CD4-positive, CD25-positive, alpha-beta regulatory T cell (primary cell): ENCODE data around the gene CCDC69. TPM values are rescaled to one million over a fixed set of nuclear protein-coding genes. Genes with fewer than 3 reads are reported as not detected.

Experiments used
- ATAC-seq, 2 donors: fragments of 150-1000 bp; cut with Tn5 transposase; one replicate each; pipeline ENCODE4 v1.10.0; 2021; ENCODE audit warnings: low read depth in 2 of 2, moderate number of reproducible peaks in 2 of 2, moderate library complexity in 1 of 2
- DNase-seq, 3 donors: peaks; one replicate each; pipeline versions ENCODE4 v3.0.0 to v3.0.0-alpha.2; 2012 to 2022; ENCODE audit warnings: mixed read lengths in 1 of 3
- H3K27ac ChIP-seq: one replicate; pipeline ENCODE4 v1.7.0; 2013; ENCODE audit warnings: mild to moderate bottlenecking, low read length; ENCODE audit not compliant: insufficient read depth, poor library complexity, severe bottlenecking
- H3K27me3 ChIP-seq: one replicate; pipeline ENCODE4 v1.7.0; 2013; ENCODE audit warnings: low read length; ENCODE audit not compliant: control insufficient read depth, insufficient read depth
- H3K36me3 ChIP-seq: one replicate; pipeline ENCODE4 v1.7.0; 2013; ENCODE audit warnings: mild to moderate bottlenecking, low read length, moderate library complexity; ENCODE audit not compliant: control insufficient read depth, insufficient read depth
- H3K4me1 ChIP-seq: 2 replicates; pipeline ENCODE4 v1.7.0; 2013; ENCODE audit warnings: mild to moderate bottlenecking, low read length; ENCODE audit not compliant: insufficient read depth, control insufficient read depth, poor library complexity, severe bottlenecking
- H3K4me3 ChIP-seq: one replicate; pipeline ENCODE4 v1.7.0; 2013; ENCODE audit warnings: low read depth, mild to moderate bottlenecking, low read length, moderate library complexity
- H3K9me3 ChIP-seq, 2 experiments: 1 replicate in 1 of 2; 2 replicates in 1 of 2; pipeline ENCODE4 v1.7.0; 2013; ENCODE audit warnings: low read length in 2 of 2, mild to moderate bottlenecking in 1 of 2, moderate library complexity in 1 of 2; ENCODE audit not compliant: control insufficient read depth in 2 of 2
- H3K27ac Mint-ChIP-seq, 3 donors: one replicate each; pipeline ENCODE4 v1.8.0; 2020 to 2022; ENCODE audit warnings: mild to moderate bottlenecking in 3 of 3, mixed read lengths in 3 of 3, moderate library complexity in 2 of 3
- H3K27me3 Mint-ChIP-seq: one replicate; pipeline ENCODE4 v1.8.0; 2022; ENCODE audit warnings: mild to moderate bottlenecking, mixed read lengths
- H3K36me3 Mint-ChIP-seq: one replicate; pipeline ENCODE4 v1.8.0; 2020; ENCODE audit warnings: mixed read lengths
- H3K4me1 Mint-ChIP-seq, 4 donors: one replicate each; pipeline ENCODE4 v1.8.0; 2020 to 2022; ENCODE audit warnings: mixed read lengths in 4 of 4, mild to moderate bottlenecking in 1 of 4
- H3K4me3 Mint-ChIP-seq, 4 donors: one replicate each; pipeline ENCODE4 v1.8.0; 2020 to 2022; ENCODE audit warnings: mild to moderate bottlenecking in 4 of 4, mixed read lengths in 4 of 4, moderate library complexity in 3 of 4
- H3K9me3 Mint-ChIP-seq, 7 donors: one replicate each; pipeline ENCODE4 v1.8.0; 2020 to 2022; ENCODE audit warnings: mixed read lengths in 7 of 7, mild to moderate bottlenecking in 3 of 7, moderate library complexity in 2 of 7
- polyA plus RNA-seq, 4 donors: library from polyadenylated mRNA; unstranded; fragments of 300-500 nt; fragmentation: Illumina TruSeq; gene quantifications; one replicate each; pipeline ENCODE4 v1.2.3, GENCODE V29; 2021
- total RNA-seq: library from RNA; stranded (reverse); gene quantifications from one replicate; pipeline ENCODE4 v1.2.3, GENCODE V29; 2022

Gene CCDC69
- total and polyA plus RNA-seq, 5 donors from 2014 or later: 78.2 to 104 (median 88.2) TPM

DNA sequence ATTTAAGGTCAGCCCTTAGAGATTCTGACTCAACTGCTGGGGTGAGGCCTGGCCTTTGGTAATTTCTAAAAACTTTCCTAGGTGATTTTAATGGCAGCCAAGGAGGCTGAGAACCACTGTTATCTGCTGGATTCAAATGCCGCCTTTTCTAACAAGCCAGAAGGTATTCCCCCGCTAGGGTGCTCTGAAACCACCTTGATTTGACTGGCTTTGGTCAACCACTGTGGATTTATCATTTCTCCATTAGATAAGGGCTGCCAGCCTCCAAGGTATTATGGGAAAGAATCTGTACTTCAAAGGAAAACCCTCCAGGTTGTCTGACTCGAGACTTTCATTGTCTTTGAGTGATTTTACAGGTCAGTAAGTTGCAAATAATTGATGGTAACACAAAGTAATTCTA, 70.6 kb downstream of the CCDC69 start:
- peaks cover 95% of the 10 kb centered on the region for H3K4me1 ChIP-seq
- H3K27me3 Mint-ChIP-seq: no peaks in the 10 kb centered on the region
- H3K4me1 Mint-ChIP-seq: peaks cover 51 to 91% (median 73%) of the 10 kb centered on the region in 4 donors
- H3K27ac Mint-ChIP-seq: peak overlapping the region; percentile 97 to 99 (median 99)
- H3K4me3 Mint-ChIP-seq: peak overlapping the region; percentile 67 to 100 (median 85)
- H3K36me3 ChIP-seq: no peaks in the 10 kb centered on the region
- H3K27me3 ChIP-seq: no peaks in the 10 kb centered on the region
- H3K36me3 Mint-ChIP-seq: peaks cover 19% of the 10 kb centered on the region
- H3K9me3 ChIP-seq: no peaks in the 10 kb centered on the region
- H3K9me3 Mint-ChIP-seq: no peaks in the 10 kb centered on the region
- DNase-seq (no peak), ATAC-seq (no peak)
- H3K27ac ChIP-seq: peak overlapping the region; percentile 87
- peak overlapping the region; percentile 92 for H3K4me3 ChIP-seq

DNA sequence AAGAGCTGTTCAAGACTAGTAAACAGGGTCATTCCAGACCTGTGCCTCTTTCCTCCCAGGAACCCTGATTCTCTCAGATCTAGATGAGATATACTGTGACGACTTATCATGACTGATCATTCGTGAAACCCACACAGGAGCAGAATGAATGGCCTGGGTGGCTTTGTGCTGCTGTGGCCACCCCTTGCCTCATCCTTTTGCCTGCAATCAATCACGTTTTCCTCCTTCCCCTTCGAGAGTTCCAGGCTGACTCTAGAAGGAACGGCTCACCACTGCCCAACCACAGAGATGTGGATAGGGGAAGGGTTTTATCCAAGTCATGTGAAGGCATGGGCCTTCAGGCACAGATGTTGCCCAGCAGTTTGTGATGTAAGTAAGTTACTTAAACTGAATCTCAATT, 72.1 kb downstream of the CCDC69 start:
- DNase-seq (peak in 1 of 3 donors; percentile 41), ATAC-seq (no peak)
- Mint-ChIP-seq H3K36me3 (peaks cover 32% of the 10 kb centered on the region), H3K4me3 (peak overlapping the region; percentile 66 to 100 (median 80)), H3K27ac (peak overlapping the region; percentile 97 to 99 (median 99)), H3K4me1 (peaks cover 48 to 98% (median 81%) of the 10 kb centered on the region in 4 donors), H3K9me3 (no peaks in the 10 kb centered on the region), H3K27me3 (no peaks in the 10 kb centered on the region)
- Histone ChIP-seq H3K36me3 (peaks cover 10% of the 10 kb centered on the region), H3K27me3 (no peaks in the 10 kb centered on the region), H3K27ac (peak overlapping the region; percentile 87), H3K4me3 (peak overlapping the region; percentile 92), H3K4me1 (peaks cover 100% of the 10 kb centered on the region), H3K9me3 (no peaks in the 10 kb centered on the region)

DNA sequence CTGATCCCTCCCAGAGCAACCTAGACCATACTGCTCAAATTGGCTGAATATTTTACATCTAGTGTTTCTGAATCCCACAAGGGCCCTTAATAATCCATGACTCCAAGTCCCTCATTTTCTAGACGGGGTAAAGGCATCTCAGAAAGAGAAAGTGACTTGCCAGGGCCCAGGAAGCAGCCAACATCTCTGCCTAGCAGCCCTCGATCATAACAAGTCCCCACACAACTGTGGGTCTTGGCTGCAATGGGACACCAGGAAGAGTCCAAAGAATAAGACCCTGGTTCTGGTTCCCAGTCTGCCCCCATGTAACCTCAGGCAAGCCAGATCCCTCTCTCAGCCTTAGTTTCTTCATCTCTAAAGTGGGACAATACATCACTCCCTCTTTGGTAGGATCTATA, 72.6 kb downstream of the CCDC69 start:
- peak in 1 of 3 donors; percentile 51 for DNase-seq
- peak overlapping the region; percentile 97 to 99 (median 99) for H3K27ac Mint-ChIP-seq
- peaks cover 32% of the 10 kb centered on the region for H3K36me3 Mint-ChIP-seq
- ATAC-seq: no peak
- no peaks in the 10 kb centered on the region for H3K9me3 Mint-ChIP-seq
- H3K4me3 Mint-ChIP-seq: peak overlapping the region; percentile 66 to 100 (median 80)
- Histone ChIP-seq H3K27ac (peak overlapping the region; percentile 87), H3K27me3 (no peaks in the 10 kb centered on the region), H3K36me3 (peaks cover 15% of the 10 kb centered on the region), H3K4me3 (peak overlapping the region; percentile 92), H3K4me1 (peaks cover 100% of the 10 kb centered on the region), H3K9me3 (no peaks in the 10 kb centered on the region)
- H3K4me1 Mint-ChIP-seq: peaks cover 48 to 100% (median 85%) of the 10 kb centered on the region in 4 donors
- H3K27me3 Mint-ChIP-seq: no peaks in the 10 kb centered on the region

DNA sequence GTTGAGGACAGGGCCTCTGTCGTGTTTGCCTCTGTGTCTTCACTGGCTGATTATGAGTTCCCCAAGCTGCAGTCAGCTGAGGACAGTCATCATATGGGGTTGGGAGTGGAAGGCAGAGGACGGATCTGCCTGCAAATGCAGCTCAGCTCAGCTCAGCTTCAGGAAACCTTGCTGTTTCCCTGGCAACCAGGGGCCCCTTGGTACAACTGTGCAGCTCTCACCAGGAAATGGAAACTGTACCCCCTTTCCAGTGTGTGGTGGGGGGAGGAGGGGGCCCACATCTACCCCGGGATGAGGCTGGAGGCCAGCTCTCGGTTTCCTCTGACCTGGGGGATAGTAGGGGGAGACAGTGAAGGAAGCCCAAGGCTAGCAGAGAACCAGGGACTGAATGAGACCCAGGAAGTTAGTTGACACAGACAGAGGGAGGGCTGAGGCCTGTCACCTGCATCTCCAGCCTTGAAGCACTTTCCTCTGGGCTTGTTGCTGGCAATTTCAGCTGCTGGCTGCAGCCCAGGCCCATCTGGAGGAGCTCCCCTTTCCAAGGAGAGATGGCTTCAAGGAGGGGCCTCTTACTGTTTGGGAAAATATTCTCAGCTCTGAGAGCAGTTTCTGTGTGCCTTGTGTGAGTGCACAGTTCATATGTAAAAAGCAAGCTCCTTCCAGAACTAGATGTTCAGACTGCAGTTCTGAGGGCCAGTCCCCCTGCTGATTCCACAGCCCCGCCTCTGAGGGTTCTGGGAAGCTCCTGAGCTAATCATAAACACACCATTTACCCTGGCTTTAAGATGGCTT, 73.2 kb downstream of the CCDC69 start:
- H3K4me3 Mint-ChIP-seq: peak overlapping the region; percentile 66 to 100 (median 80)
- no peaks in the 10 kb centered on the region for H3K9me3 ChIP-seq
- H3K27me3 ChIP-seq: no peaks in the 10 kb centered on the region
- H3K4me1 Mint-ChIP-seq: peaks cover 48 to 100% (median 87%) of the 10 kb centered on the region in 4 donors
- ATAC-seq (peak; percentile 84 to 87), DNase-seq (peak; percentile 64 to 83 (median 79))
- H3K9me3 Mint-ChIP-seq: no peaks in the 10 kb centered on the region
- peaks cover 35% of the 10 kb centered on the region for H3K36me3 Mint-ChIP-seq
- H3K27me3 Mint-ChIP-seq: no peaks in the 10 kb centered on the region
- peak overlapping the region; percentile 87 for H3K27ac ChIP-seq
- peaks cover 21% of the 10 kb centered on the region for H3K36me3 ChIP-seq
- H3K4me3 ChIP-seq: peak overlapping the region; percentile 92
- peaks cover 100% of the 10 kb centered on the region for H3K4me1 ChIP-seq
- H3K27ac Mint-ChIP-seq: peak overlapping the region; percentile 97 to 99 (median 99)

DNA sequence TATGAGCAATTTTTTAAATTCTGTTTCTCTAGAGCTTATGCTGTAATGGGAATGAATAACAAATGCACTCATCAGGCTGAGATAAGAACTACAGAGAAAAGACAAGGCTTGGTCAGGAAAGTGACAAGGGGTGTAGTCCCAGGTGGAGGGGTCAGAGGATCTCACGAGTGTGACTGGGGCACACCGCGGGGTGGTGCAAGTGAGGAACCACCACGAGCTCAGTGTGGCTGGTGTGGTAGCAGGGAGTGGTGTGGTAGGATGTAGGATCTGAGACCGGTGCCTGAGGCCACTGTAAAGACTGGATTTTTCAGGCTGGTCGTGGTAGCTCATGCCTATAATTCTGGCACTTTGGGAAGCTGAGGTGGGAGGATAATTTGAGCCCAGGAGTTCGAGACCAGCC, 75.3 kb downstream of the CCDC69 start:
- Histone ChIP-seq H3K27ac (peak overlapping the region; percentile 87), H3K27me3 (no peaks in the 10 kb centered on the region), H3K9me3 (no peaks in the 10 kb centered on the region), H3K36me3 (peaks cover 41% of the 10 kb centered on the region), H3K4me1 (peaks cover 100% of the 10 kb centered on the region), H3K4me3 (peak overlapping the region; percentile 45)
- no peak for ATAC-seq
- Mint-ChIP-seq H3K27me3 (no peaks in the 10 kb centered on the region), H3K36me3 (peaks cover 45% of the 10 kb centered on the region), H3K4me1 (peaks cover 31 to 100% (median 84%) of the 10 kb centered on the region in 4 donors), H3K9me3 (no peaks in the 10 kb centered on the region), H3K4me3 (peak overlapping the region; percentile 64 to 76 (median 69)), H3K27ac (peak overlapping the region; percentile 78 to 91 (median 83))
- no peak for DNase-seq

- Mint-ChIP-seq H3K4me3 (peak overlapping the region in 2 of 4 donors; percentile 69 to 76), H3K9me3 (no peaks in the 10 kb centered on the region), H3K36me3 (peaks cover 41% of the 10 kb centered on the region), H3K27ac (peak overlapping the region; percentile 87 to 91 (median 90)), H3K27me3 (no peaks in the 10 kb centered on the region), H3K4me1 (peaks cover 28 to 100% (median 84%) of the 10 kb centered on the region in 4 donors)
- H3K9me3 ChIP-seq: no peaks in the 10 kb centered on the region
- DNase-seq (no peak), ATAC-seq (no peak)
- no peaks in the 10 kb centered on the region for H3K27me3 ChIP-seq
- H3K36me3 ChIP-seq: peaks cover 53% of the 10 kb centered on the region
- no peak overlapping the region for H3K4me3 ChIP-seq
- H3K4me1 ChIP-seq: peaks cover 100% of the 10 kb centered on the region
- H3K27ac ChIP-seq: no peak overlapping the region
Observed at GRCh38 chr5:151147033-151147432, 76.9 kb downstream of the CCDC69 start.

- no peak overlapping the region for H3K4me3 ChIP-seq
- ATAC-seq: no peak
- no peaks in the 10 kb centered on the region for H3K27me3 ChIP-seq
- H3K36me3 ChIP-seq: peaks cover 53% of the 10 kb centered on the region
- Mint-ChIP-seq H3K27ac (peak overlapping the region; percentile 57 to 91 (median 87)), H3K36me3 (peaks cover 41% of the 10 kb centered on the region), H3K27me3 (no peaks in the 10 kb centered on the region), H3K9me3 (no peaks in the 10 kb centered on the region), H3K4me1 (peaks cover 18 to 100% (median 84%) of the 10 kb centered on the region in 4 donors), H3K4me3 (peak overlapping the region; percentile 24 to 63 (median 40))
- no peaks in the 10 kb centered on the region for H3K9me3 ChIP-seq
- H3K4me1 ChIP-seq: peaks cover 100% of the 10 kb centered on the region
- H3K27ac ChIP-seq: peak overlapping the region; percentile 34
- no peak for DNase-seq
Observed at GRCh38 chr5:151146061-151146460, 77.8 kb downstream of the CCDC69 start.
